ENCODE data around the gene TRPM3. TPM values are rescaled to one million over a fixed set of nuclear protein-coding genes. Genes with fewer than 3 reads are reported as not detected.
"Not testable (repeated sequence)": the region's sequence is repeated elsewhere in the genome, so short reads cannot be mapped to it uniquely, and the experiment has no call there.

Gene TRPM3
- total and polyA plus RNA-seq, 2 donors (not counting 1 experiment from before 2014, with no cell fraction given), result not detected

GRCh38 chr9:70654144-70654543 is 467.3 kb downstream of the TRPM3 start:
- no peaks in the 10 kb centered on the region for H4K20me1 ChIP-seq (ENCODE audit: control insufficient read depth, insufficient read depth, low read length, poor library complexity, severe bottlenecking)
- H3K4me3 ChIP-seq (ENCODE audit: control extremely low read depth in 1 of 5, extremely low read depth in 1 of 5, insufficient read depth in 1 of 5, low read depth in 2 of 5, low read length in 4 of 5), result no peak overlapping the region
- no peak for TF ChIP-seq EZH2 (IDR thresholded peaks at IDR 0.05; ENCODE audit: borderline replicate concordance, insufficient read depth, low read depth, low read length, poor library complexity, severe bottlenecking)
- no peak for TF ChIP-seq CTCF (IDR thresholded peaks at IDR 0.05)
- H3K9me3 Mint-ChIP-seq (ENCODE audit: insufficient read depth), result peaks cover 3% of the 10 kb centered on the region
- H3K27ac Mint-ChIP-seq, result no peak overlapping the region
- ATAC-seq (ENCODE audit: low read depth) (no peak), DNase-seq (no peak)
- peaks cover 7% of the 10 kb centered on the region for H3K27me3 Mint-ChIP-seq
- H3K9me3 ChIP-seq (ENCODE audit: control extremely low read depth in 1 of 3, control insufficient read depth in 2 of 3, insufficient read depth in 1 of 3, low read length in 2 of 3), result peaks cover 2 to 5% (median 4%) of the 10 kb centered on the region in 3 donors
- no peaks in the 10 kb centered on the region for H3K79me2 ChIP-seq (ENCODE audit: control insufficient read depth, insufficient read depth, low read length)
- intact Hi-C loops (cut with micrococcal nuclease), result no loop called here
- no peak overlapping the region for H3K4me3 Mint-ChIP-seq
- no peaks in the 10 kb centered on the region for H3K4me1 ChIP-seq (ENCODE audit: control insufficient read depth in 2 of 2, insufficient read depth in 2 of 2, low read length in 2 of 2)
- 50% methylated on average over 1 of the region's 1 CpG for WGBS (ENCODE audit: insufficient coverage)
- H3K4me2 ChIP-seq (replicated peaks; ENCODE audit: low read depth, low read length, poor library complexity, severe bottlenecking), result no peak overlapping the region
- H3K27me3 ChIP-seq (replicated peaks in 1 of 4; ENCODE audit: control extremely low read depth in 1 of 4, control insufficient read depth in 3 of 4, insufficient read depth in 4 of 4, low read length in 3 of 4), result peaks cover 0 to 2% (median 1%) of the 10 kb centered on the region in 4 experiments
- no peaks in the 10 kb centered on the region for H3K4me1 Mint-ChIP-seq
- H3K9ac ChIP-seq (ENCODE audit: low read length), result no peak overlapping the region
- H3K27ac ChIP-seq (ENCODE audit: low read length in 2 of 2), result no peak overlapping the region
- H3K36me3 ChIP-seq (replicated peaks in 1 of 2; ENCODE audit: control extremely low read depth in 1 of 2, control insufficient read depth in 1 of 2, extremely low read depth in 1 of 2, insufficient read depth in 2 of 2, low read length in 1 of 2), result no peaks in the 10 kb centered on the region
- ChIA-PET CTCF (no interaction called here), POLR2A (no interaction called here)
- H2AFZ ChIP-seq (ENCODE audit: insufficient read depth, low read depth, low read length, poor library complexity, severe bottlenecking), result no peak overlapping the region

- POLR2A ChIA-PET; H3K27me3 ChIP-seq (replicated peaks in 1 of 4; ENCODE audit: control extremely low read depth in 1 of 4, control insufficient read depth in 3 of 4, insufficient read depth in 4 of 4, low read length in 3 of 4); H3K27ac ChIP-seq (ENCODE audit: low read length in 2 of 2); CTCF ChIA-PET; H3K4me3 Mint-ChIP-seq; H3K79me2 ChIP-seq (ENCODE audit: control insufficient read depth, insufficient read depth, low read length); H3K4me1 Mint-ChIP-seq; DNase-seq; H3K4me1 ChIP-seq (ENCODE audit: control insufficient read depth in 2 of 2, insufficient read depth in 2 of 2, low read length in 2 of 2); ATAC-seq (ENCODE audit: low read depth); H3K4me2 ChIP-seq (replicated peaks; ENCODE audit: low read depth, low read length, poor library complexity, severe bottlenecking); H3K9ac ChIP-seq (ENCODE audit: low read length); H3K4me3 ChIP-seq (ENCODE audit: control extremely low read depth in 1 of 5, extremely low read depth in 1 of 5, insufficient read depth in 1 of 5, low read depth in 2 of 5, low read length in 4 of 5); H2AFZ ChIP-seq (ENCODE audit: insufficient read depth, low read depth, low read length, poor library complexity, severe bottlenecking); H4K20me1 ChIP-seq (ENCODE audit: control insufficient read depth, insufficient read depth, low read length, poor library complexity, severe bottlenecking); intact Hi-C loops (cut with micrococcal nuclease); H3K36me3 ChIP-seq (replicated peaks in 1 of 2; ENCODE audit: control extremely low read depth in 1 of 2, control insufficient read depth in 1 of 2, extremely low read depth in 1 of 2, insufficient read depth in 2 of 2, low read length in 1 of 2); H3K27ac Mint-ChIP-seq; H3K27me3 Mint-ChIP-seq; H3K9me3 ChIP-seq (ENCODE audit: control extremely low read depth in 1 of 3, control insufficient read depth in 2 of 3, insufficient read depth in 1 of 3, low read length in 2 of 3); H3K9me3 Mint-ChIP-seq (ENCODE audit: insufficient read depth): not testable (repeated sequence)
Measured at GRCh38 chr9:70644627-70645026, 476.8 kb downstream of the TRPM3 start.
